ENCODE measurements around the gene CDC42SE2.
"Not testable (repeated sequence)": the region's sequence is repeated elsewhere in the genome, so short reads cannot be mapped to it uniquely, and the experiment has no call there.

Gene CDC42SE2

DNA sequence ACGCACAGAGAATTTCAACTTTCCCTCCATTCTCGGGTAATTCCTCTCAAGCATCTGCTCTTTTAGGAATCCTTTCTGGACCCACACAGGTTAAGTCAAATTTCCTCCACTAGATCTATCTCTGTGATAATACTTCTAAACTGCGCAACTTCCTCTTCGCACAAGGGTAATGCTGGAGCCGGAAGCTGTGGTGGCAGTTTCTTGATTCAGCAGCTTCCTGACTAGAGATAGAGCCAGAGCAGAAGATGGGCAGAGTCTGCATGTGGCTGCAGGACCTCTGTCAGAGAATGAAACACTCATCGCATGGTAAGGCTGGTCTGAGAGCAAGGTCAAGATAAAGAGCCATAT, 11.1 kb upstream of the CDC42SE2 start:
- DNase-seq = no peak

DNA sequence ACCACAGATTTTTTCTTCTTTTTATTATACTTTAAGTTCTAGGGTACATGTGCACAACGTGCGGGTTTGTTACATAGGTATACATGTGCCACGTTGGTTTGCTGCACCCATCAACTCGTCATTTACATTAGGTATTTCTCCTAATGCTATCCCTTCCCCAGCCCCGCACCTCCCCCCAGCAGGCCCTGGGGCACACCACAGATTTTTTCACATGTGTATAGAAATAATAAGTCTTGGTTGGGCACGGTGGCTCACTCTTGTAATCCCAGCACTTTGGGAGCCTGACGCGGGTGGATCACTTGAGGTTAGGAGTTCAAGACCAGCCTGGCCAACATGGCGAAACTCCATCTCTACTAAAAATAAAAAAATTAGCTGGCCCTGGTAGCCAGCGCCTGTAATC, 9.8 kb upstream of the CDC42SE2 start:
- DNase-seq = not testable (repeated sequence)

DNA sequence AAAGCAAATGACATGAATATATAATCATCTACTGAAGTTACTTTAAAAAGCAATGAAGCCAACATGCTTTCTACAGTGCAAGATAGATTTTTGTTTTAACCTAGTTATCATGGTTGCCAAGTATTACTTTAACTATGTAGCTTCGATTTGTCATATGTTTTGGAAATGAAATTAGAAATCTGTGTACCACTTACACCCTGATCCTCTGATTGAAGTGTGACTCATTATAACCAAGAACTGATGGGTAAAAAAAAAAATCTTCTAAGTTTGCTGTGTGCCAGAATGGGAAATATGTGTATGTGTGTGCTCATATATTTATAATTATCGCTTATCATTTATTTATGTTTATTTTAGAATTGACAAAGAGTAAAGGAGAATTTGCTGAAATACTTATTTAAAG, 9.1 kb upstream of the CDC42SE2 start:
- no peak for DNase-seq

DNA sequence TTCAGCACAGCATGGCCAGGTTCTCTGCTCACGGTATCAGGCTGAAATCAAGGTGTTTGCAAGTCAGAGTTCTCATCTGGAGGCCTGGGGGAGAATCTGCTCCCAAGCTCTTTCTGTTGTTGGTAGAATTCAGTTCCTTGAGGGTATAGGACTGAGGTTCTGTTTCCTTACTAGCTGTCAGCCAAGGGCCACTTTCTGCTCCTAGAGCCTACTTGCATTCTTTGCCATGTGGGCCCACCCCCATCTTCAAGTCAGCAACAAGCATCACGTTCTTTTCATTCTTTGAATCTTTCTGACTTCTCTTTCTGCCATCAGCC, 7.4 kb upstream of the CDC42SE2 start:
- DNase-seq = no peak

DNA sequence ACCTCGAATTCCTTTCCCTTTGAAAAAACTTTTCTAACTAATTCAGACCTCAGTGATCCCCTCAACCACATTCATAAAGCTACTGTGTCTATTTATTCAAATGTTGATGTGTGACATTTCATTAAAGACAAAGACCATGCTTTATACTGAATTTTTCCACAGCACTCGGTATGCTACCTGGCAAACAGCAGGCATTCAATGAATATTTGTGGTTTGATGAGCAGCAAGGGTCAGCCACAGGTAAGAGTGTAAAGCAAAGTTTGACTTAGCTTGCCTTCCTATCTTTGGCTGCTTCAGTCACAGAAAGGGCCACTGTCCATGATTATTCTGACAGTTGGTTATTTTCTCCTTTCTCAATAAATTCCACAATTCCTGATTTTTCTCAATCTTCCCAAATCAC, 5.1 kb upstream of the CDC42SE2 start:
- no peak for DNase-seq

DNA sequence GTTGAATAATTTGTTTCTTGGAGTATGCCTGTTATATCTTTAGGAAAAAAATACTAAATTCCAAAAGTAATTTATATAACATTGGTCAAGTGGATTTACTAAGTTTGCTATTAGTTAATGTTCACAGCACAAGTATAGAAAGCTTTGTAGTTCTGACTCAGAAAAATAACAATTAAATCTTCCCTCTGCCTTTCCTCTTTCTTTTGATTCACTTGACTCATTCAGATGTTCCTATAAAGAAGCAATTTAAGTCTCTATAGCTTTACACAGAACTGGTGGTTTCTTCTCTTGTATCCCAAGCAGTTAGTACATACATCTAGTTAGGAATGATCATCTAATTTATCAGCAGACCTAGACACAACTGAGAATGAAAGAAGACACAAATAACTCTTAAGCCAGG, 4.5 kb upstream of the CDC42SE2 start:
- no peak for DNase-seq

DNA sequence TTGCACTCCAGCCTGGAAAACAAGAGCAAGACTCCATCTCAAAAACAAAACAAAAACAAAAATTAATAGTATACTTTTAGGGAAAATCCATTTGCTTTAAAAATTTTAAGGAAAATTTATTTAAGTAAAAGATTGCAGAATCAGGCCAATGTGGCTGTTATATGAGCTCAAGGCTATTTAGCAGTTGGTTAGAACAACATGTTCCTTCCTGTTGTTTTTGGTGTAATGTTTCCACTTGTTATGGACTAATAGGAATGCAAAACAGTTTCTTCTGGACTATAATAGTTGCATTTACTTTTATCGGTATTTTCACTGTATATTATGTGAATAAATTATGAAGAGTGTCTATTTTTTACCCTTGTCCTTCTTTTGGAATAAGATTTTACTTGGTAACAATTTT, 3.0 kb upstream of the CDC42SE2 start:
- no peak for DNase-seq

DNA sequence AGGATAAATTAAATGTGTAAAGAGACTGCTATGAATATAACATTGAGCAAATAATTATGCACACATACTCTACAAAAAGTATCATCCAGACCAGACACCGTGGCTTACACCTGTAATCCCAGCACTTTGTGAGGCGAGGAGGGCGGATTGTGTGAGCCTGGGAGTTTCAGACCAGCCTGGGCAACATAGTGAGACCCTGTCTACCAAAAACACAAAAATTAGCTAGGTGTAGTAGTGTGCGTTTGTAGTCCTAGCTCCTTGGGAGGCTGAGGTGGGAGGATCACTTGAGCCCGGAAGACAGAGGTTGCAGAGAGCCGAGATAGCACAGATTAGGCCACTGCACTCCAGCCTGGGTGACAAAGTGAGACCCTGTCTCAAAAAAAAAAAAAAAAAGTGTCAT, 2.4 kb upstream of the CDC42SE2 start:
- no peak for DNase-seq

DNA sequence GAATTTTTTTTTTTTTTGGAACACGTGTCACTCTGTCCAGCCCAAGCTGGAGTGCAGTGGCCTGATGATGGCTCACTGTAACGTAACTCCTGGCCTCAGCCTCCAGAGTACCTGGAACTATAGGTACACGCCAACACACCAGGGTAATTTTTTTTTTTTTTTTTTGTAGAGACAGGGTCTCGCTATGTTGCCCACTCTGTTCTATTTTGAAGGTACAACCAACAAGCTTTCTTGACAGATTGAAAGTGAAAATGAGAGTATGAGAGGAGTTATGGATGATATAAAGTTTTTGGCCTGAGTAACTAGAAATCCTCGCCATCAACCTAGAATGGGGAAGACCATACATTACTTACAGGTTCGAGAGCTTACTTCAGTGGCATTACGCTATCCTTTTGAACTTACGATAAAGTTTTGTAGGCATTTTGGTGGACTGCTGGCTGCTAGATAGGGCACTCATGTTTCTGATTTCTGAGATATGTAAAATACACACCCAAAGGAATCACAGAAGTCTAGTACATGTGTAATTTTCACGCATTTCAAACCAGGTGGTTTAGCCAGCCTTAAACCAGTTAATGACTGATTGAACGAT, 806 bp upstream of the CDC42SE2 start:
- peak; percentile 19 for DNase-seq

DNA sequence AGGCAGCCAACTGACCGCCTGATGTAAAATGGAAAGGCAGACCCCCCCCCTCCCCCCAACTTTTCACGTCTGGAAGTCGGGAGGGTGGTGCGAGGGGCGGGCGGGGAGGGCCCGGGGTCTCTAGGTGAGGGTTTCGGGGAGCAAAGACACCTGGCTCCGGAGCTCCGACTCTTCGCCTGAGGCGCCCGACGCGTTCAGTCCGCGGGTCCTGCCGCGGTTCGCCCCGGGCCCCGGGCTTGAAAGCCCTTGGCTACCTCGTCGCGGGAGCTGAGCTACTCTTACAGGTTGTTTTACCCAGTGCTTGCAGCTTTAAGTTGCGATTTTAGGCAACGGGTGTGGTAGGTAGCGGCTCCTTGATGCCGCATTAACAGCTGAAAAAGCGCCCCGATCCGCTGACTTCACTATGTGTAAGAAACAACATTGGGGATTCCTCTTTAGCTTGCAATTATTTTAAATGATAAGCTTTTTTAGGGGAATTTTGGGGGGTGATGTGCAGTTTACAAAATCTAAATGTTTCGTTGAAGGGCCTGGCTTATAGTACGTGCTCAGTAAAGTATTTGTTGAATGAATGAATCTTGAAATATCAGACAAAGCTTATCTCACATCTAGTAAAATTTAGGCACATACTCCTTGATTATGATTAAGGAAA, 722 bp downstream of the CDC42SE2 start:
- DNase-seq = peak; percentile 40

DNA sequence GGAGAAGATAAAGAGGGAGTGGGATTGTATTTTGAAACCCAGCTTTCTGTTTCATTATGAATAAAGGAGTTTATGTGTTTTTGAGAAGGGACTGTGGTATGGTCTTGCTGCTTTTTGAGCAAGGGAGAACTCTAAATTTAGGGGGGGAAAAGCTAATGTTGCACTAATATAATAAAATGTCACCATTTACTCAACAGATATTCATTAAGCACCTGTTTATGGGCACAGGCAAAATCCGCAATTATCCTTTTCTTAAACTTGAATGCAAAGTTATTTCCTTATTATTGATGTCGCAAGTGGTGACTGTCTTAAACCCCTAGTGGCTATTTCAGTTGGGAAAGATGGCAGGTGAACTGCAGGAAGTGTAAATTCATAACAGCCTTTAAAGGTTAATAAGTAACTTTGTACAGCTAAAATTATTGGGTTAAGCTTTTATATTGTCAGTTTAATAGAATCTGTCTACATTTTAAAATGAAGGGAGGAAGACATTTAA, 1.5 kb downstream of the CDC42SE2 start:
- peak; percentile 44 for DNase-seq

DNA sequence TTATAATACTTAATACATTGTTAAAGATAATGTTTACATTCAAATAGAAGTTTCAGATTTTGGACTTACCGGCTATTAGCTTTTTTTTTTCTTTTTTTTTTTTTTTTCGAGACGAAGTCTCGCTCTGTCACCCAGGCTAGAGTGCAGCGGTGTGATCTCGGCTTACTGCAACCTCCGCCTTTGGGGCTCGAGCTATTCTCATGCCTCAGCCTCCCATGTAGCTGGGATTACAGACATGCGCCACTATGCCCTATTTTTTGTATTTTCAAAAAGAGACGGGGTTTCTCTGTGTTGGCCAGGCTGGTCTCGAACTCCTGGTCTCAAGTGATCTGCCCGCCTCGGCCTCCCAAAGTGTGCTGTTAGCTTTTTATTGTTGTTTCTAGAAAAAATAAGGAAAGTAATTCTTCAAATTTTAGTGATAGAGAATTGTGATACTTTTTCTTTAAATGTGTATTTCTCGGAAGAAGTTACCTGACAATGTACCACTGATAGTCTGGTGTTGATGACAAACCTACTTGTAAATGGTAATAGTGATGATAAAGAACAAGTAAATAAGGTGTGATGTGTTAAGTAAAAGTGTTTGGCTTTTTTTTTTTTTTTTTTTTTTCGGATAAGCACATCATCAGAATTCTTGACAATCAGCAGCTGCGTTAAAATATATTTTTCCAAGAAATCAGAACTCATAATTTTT, 2.7 kb downstream of the CDC42SE2 start:
- no peak for DNase-seq

DNA sequence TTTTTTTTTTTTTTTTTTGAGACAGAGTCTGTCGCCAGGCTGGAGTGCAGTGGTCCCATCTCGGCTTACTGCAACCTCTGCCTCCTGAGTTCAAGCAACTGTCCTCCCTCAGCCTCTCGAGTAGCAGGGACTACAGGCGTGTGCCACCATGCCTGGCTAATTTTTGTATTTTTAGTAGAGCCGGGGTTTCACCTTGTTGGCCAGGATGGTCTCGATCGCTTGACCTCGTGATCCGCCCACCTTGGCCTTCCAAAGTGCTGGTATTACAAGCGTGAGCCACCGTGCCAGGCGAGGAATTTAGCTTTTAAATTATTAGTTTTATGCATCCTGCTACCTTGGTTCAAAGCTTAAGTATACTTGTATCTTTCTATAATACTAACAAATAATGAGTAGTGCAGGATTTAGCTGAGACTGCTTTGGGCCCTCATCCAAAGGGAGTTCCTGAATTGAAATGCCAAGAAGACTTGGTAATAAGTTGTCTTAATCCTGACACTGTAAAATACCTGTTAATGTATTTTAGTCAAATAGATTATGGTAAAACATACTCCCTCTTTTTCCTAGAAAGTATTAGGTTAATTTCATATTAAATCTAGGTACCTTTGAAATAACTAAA, 5.0 kb downstream of the CDC42SE2 start:
- no peak for DNase-seq

DNA sequence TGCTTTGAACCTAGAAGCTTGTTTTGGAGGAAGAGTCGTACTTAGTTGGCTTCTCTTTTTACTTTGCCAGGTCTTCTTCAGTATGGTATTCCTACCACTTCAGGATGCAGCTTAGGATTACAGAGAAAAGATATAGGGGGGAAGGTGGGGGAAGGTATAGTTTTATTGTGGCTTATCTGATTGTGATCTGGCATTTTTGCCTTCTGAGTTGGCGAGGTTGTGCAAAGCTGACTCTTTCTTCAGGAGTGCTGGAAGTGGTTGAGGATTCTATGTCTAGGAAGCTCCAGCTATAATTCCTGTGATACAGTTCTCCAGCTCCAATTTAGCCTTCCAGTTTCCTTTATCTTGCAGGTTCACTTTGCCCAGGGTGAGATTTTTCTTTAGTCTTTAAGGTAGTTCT, 7.0 kb downstream of the CDC42SE2 start:
- peak; percentile 80 for DNase-seq

DNA sequence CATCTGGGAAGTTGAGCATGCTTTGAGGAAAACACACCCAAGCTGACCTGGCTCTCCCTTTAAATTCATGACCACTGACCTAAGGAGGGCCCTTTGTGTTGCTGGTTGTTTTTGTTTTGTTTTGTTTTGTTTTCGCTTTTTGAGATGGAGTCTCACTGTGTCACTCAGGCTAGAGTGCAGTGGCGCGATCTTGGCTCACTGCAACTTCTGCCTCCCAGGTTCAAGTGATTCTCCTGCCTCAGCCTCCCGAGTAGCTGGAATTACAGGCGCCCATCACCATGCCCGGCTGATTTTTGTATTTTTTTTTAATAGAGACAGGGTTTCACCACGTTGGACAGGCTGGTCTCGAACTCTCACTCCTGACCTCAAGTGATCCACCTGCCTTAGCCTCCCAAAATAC, 8.0 kb downstream of the CDC42SE2 start:
- DNase-seq = not testable (repeated sequence)

DNA sequence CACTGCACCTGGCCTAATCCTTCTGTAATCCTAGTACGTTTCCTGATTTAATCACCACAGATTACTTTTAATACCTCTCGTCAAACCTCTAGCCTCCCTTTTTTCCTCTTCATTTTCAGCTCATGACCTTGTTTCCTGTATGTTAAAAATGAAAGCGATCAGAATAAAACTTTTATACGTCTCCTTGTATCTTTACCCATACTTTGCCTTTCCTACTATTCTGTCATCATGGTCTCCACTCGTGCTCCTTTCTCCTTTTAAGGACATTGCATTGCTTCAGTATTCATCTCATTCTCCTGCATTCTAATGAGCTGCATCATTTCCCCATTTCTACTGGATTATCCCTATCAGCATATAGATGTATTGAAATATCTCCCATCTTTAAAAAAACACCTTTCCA, 8.5 kb downstream of the CDC42SE2 start:
- peak; percentile 43 for DNase-seq

DNA sequence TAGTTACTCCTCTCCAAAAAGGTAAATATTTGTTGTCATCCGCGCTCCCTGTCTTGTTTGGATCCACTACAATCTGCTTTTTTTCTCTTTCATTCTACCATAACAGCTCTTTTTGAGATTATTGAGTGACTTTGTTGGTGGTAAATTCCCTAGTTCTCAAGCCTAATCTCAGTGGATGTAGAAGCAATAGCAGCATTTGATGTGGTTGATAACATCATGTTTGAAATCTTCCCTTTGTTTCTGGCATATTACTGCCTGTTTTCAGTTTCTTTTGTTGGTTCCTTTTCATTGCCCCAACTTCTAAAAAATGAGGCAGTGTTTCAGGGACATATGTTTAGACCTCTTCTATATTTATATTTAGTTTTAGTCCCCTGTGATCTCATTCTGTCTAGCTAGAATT, 8.9 kb downstream of the CDC42SE2 start:
- DNase-seq = no peak

DNA sequence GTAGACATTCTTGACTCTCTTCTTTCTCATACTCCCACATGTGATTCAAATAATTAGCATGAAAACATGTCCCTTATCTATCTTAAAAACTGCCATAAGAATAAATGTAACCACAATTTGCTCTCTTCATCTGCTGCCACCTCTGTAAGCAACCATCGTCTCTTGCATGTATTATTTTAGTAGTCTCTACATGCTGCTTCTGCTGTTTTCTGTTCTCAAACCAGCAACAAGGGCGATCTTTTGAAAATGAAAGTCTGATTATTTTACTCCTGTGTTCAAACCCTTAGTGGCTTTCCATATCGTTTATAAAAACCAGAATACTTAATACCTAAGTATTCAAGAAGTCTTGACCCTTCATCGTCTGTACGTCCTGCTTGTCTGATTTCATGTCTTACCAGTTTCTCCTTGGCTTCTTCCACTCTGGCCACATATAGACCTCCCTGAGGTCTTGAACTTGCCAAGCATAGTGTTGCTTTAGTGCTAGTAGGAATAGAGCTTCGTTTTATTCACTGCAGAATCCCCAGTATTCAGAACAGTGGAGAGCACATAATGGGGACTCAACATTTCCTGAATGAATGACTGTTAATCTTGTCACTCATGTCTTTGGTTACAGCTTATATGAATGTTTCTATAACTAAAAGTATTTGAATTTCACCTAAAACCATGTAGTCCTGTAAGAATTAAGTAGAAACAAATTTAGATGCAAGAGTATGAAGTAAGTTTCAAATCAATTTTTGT, 10.6 kb downstream of the CDC42SE2 start:
- DNase-seq = no peak

DNA sequence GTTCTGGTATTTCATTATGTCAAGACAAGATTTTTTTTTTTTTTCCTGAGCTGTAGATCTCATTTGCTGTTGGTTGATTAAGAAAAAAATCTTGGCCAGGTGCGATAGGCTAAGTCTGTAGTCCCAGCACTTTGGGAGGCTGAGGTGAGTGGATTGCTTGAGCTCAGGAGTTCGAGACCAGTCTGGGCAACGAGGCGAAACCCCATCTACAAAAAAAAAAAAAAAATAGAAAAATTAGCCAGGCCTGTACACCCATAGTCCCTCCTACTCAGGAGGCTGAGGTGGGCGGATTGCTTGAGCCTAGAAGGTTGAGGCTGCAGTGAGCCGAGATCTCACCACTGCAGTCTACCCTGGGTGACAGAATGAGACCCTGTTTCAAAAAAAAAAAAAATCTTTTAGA, 12.2 kb downstream of the CDC42SE2 start:
- DNase-seq = no peak

DNA sequence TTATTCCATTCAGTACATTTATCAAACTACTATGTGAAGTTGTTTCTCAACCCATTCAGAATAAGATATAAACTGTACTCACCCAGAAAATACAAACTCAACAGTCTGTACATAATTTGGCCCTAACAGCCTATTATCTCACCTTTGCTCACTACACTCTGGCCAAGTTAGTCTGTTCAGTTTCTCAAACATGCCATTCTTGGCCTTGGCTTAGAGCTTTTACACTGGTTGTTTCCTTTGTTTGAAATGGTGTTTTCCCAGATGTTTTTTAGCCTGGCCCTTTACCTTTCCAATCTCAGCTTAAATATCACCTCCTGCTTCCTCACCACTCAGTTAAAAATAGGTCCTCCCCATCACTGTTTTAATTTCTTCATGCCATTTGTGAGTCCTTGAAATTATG, 13.6 kb downstream of the CDC42SE2 start:
- no peak for DNase-seq

DNA sequence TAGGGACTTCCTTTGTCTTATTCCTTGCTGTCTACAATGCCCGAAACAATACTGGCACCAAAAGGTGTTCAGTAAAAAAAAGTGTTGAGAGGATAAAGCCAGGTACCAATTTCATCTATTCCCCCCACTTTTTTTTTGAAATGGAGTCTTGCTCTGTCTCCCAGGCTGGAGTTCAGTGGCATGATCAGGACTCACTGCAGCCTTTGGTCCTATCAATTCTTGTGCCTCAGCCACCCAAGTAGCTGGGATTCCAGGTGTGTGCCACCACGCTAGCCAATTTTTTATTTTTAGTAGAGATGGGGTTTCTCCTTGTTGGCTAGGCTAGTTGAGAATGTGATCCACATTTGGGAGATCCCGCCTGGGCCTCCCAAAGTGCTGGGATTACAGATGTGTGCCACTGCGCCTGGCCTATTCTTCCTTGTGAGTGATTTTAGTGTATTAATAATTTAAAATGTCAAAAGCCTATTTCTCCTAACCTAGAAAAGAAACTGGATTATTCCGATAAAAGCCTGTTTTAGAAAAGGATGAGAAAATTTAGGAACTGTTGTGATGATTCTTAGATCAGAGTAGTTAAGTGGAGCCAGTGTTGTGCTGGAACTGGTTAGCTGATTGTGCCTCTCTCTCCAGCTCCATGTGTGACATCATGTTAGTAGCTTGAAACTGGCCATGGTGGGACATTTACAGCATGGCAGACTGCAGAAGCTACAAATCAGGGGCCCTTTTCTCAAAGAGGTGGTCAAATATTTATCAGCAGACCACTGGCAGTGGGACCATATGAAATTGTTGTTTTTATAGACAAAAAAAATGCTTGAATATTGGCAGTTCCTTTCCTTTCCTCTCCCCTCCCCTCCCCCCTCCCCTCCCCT, 14.3 kb downstream of the CDC42SE2 start:
- peak; percentile 26 for DNase-seq

DNA sequence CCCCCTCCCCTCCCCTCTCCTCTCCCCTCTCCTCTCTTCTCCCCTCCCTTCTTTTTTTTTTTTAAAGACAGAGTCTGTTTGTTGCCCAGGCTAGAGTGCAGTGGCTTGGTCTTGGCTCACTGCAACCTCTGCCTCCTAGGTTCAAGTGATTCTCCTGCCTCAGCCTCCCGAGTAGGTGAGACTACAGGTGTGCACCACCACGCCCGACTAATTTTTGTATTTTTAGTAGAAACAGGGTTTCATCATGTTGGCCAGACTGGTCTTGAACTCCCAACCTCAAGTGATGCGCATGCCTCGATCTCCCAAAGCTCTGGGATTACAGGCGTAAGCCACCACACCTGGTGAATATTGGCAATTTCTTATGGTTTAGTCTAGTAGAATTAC, 14.9 kb downstream of the CDC42SE2 start:
- not testable (repeated sequence) for DNase-seq

DNA sequence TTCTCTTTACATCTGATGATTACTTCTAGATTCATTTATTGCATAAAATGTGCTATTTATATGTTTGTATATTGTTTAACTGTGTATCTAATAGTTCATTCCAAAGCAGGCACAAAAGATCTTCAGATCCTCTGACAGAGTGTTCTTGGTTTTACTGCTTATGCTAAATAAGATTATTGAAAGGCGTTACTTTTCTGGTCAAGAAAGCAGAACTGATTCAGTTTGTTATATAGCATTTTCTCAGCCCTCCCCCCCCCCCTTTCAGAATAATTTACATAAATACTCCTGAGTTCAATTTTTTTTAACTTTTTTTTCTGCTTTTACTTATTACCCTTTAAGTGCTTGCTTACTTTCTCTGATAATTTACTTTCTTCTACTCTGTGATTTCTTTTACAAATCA, 15.4 kb downstream of the CDC42SE2 start:
- DNase-seq = no peak
